H1 (cell line): ENCODE measurements around the gene FGF5. TPM values are rescaled to one million over a fixed set of nuclear protein-coding genes. Genes with fewer than 3 reads are reported as not detected.

Experiments used
- CTCF ChIA-PET: fragments of 300-600 bp; sonication (Branson Sonifier 250); formaldehyde crosslinking; loops from one replicate; lab custom pipeline; 2021; ENCODE audit not compliant: partially characterized antibody; lab: Charles Lee
- POLR2A ChIA-PET: fragments of 300-600 bp; sonication (Branson Sonifier 250); formaldehyde crosslinking; loops from one replicate; lab custom pipeline; 2021; ENCODE audit warnings: inconsistent platforms; ENCODE audit not compliant: partially characterized antibody; lab: Charles Lee
- DNase-seq, 2 experiments: peaks; one replicate each; pipeline versions ENCODE4 v3.0.0 to v3.0.0-alpha.2; 2010 to 2022; ENCODE audit warnings: low spot score in 2 of 2, low read depth in 1 of 2, mixed read lengths in 1 of 2
- FAIRE-seq: peaks from 2 replicates; lab custom pipeline; 2011; peaks lifted over from hg19 to GRCh38; lab: Jason Lieb, UNC
- H2AFZ ChIP-seq: 2 replicates; pipeline ENCODE4 v1.8.1; 2012; ENCODE audit warnings: low read length, inconsistent platforms
- H2AK5ac ChIP-seq: 2 replicates; pipeline ENCODE4 v1.6.1; 2013; ENCODE audit warnings: low read depth, low read length
- H2BK120ac ChIP-seq: replicated peaks from 2 replicates; pipeline ENCODE3; 2013; ENCODE audit warnings: low read depth, low read length, inconsistent platforms
- H2BK12ac ChIP-seq: 2 replicates; pipeline ENCODE4 v1.6.1; 2013; ENCODE audit warnings: low read depth, low read length
- H2BK15ac ChIP-seq: 2 replicates; pipeline ENCODE4 v1.6.1; 2013; ENCODE audit warnings: low read length
- H2BK20ac ChIP-seq: 2 replicates; pipeline ENCODE4 v1.6.1; 2013; ENCODE audit warnings: low read length
- H2BK5ac ChIP-seq: 2 replicates; pipeline ENCODE4 v1.6.1; 2013; ENCODE audit warnings: low read depth, low read length
- H3K14ac ChIP-seq: 2 replicates; pipeline ENCODE4 v1.6.1; 2013; ENCODE audit warnings: inconsistent platforms; ENCODE audit not compliant: insufficient read length
- H3K18ac ChIP-seq: 2 replicates; pipeline ENCODE4 v1.6.1; 2013; ENCODE audit warnings: low read length; ENCODE audit errors: extremely low read depth
- H3K23ac ChIP-seq: 2 replicates; pipeline ENCODE4 v1.6.1; 2013; ENCODE audit warnings: inconsistent platforms; ENCODE audit not compliant: insufficient read length
- H3K23me2 ChIP-seq: 2 replicates; pipeline ENCODE4 v1.6.1; 2013; ENCODE audit warnings: low read depth, low read length
- H3K27ac ChIP-seq: 2 replicates; pipeline ENCODE4 v1.6.1; 2011; ENCODE audit warnings: low read depth, low read length, inconsistent platforms
- H3K27me3 ChIP-seq, 4 experiments: replicated peaks in 1 of 4; 1 replicate in 1 of 4; 2 replicates in 3 of 4; pipeline versions ENCODE4 v1.6.1 to v1.8.1; 2011 to 2013; ENCODE audit warnings: low read length in 3 of 4, mild to moderate bottlenecking in 3 of 4, inconsistent platforms in 2 of 4, mixed read lengths in 2 of 4, moderate library complexity in 1 of 4; ENCODE audit not compliant: control insufficient read depth in 3 of 4, insufficient read depth in 3 of 4; ENCODE audit errors: extremely low read depth in 1 of 4
- H3K36me3 ChIP-seq, 4 experiments: 2 replicates each; pipeline versions ENCODE4 v1.6.1 to v1.8.1; 2011 to 2013; ENCODE audit warnings: mild to moderate bottlenecking in 4 of 4, low read length in 3 of 4, moderate library complexity in 2 of 4, control low read depth in 1 of 4, inconsistent platforms in 1 of 4; ENCODE audit not compliant: insufficient read depth in 4 of 4, control insufficient read depth in 2 of 4
- H3K4ac ChIP-seq: replicated peaks from 2 replicates; pipeline ENCODE3; 2013; ENCODE audit warnings: low read length, low read depth, mixed read lengths, inconsistent platforms; ENCODE audit not compliant: insufficient read length
- H3K4me1 ChIP-seq, 4 experiments: replicated peaks in 1 of 4; 1 replicate in 1 of 4; 2 replicates in 3 of 4; pipeline versions ENCODE4 v1.6.1 to v1.8.1; 2011 to 2013; ENCODE audit warnings: low read length in 3 of 4, inconsistent platforms in 2 of 4, mixed read lengths in 1 of 4; ENCODE audit not compliant: insufficient read depth in 4 of 4, control insufficient read depth in 3 of 4
- H3K4me2 ChIP-seq, 2 experiments: 2 replicates each; pipeline versions ENCODE4 v1.6.1 to v1.8.1; 2011 to 2013; ENCODE audit warnings: low read depth in 2 of 2, low read length in 2 of 2, control low read depth in 1 of 2, inconsistent platforms in 1 of 2, mild to moderate bottlenecking in 1 of 2; ENCODE audit not compliant: insufficient read depth in 1 of 2
- H3K4me3 ChIP-seq, 4 experiments: fragments of 200-600, 300-600 bp in 1 of 4; sonication (generic), shearing (Covaris generic), sonication (Bioruptor Twin) in 1 of 4; 2 replicates each; pipeline versions ENCODE4 v1.5.1 to v1.8.1; 2011 to 2016; ENCODE audit warnings: low read length in 4 of 4, low read depth in 3 of 4, control low read depth in 2 of 4, inconsistent platforms in 2 of 4, mild to moderate bottlenecking in 2 of 4, mixed read lengths in 1 of 4, moderate library complexity in 1 of 4; ENCODE audit not compliant: insufficient read depth in 2 of 4; ENCODE audit errors: extremely low read depth in 1 of 4
- H3K56ac ChIP-seq: replicated peaks from 2 replicates; pipeline ENCODE3; 2013; ENCODE audit warnings: low read depth, mild to moderate bottlenecking, mixed read lengths, low read length, inconsistent platforms; ENCODE audit not compliant: insufficient read length
- H3K79me1 ChIP-seq: 2 replicates; pipeline ENCODE4 v1.6.1; 2013; ENCODE audit warnings: low read depth, low read length, control low read depth
- H3K79me2 ChIP-seq, 2 experiments: 2 replicates each; pipeline versions ENCODE4 v1.6.1 to v1.8.1; 2012 to 2013; ENCODE audit warnings: low read length in 2 of 2, mild to moderate bottlenecking in 2 of 2, inconsistent platforms in 1 of 2; ENCODE audit not compliant: insufficient read depth in 2 of 2, control insufficient read depth in 1 of 2
- H3K9ac ChIP-seq, 4 experiments: replicated peaks in 1 of 4; 1 replicate in 1 of 4; 2 replicates in 3 of 4; pipeline versions ENCODE4 v1.6.1 to v1.8.1; 2011 to 2013; ENCODE audit warnings: low read depth in 3 of 4, low read length in 3 of 4, control low read depth in 2 of 4, mild to moderate bottlenecking in 2 of 4, moderate library complexity in 2 of 4, inconsistent platforms in 1 of 4; ENCODE audit errors: extremely low read depth in 1 of 4
- H3K9me3 ChIP-seq, 2 experiments: 2 replicates each; pipeline versions ENCODE4 v1.6.1 to v1.8.1; 2012 to 2013; ENCODE audit warnings: mild to moderate bottlenecking in 2 of 2, moderate library complexity in 2 of 2, control low read depth in 1 of 2, inconsistent platforms in 1 of 2, low read depth in 1 of 2, low read length in 1 of 2, mixed read lengths in 1 of 2; ENCODE audit not compliant: insufficient read depth in 2 of 2
- H4K20me1 ChIP-seq, 2 experiments: replicated peaks in 1 of 2; 2 replicates each; pipeline versions ENCODE3 to v1.8.1; 2011 to 2013; ENCODE audit warnings: inconsistent platforms in 2 of 2, low read length in 2 of 2, mild to moderate bottlenecking in 1 of 2; ENCODE audit not compliant: insufficient read depth in 2 of 2, control insufficient read depth in 1 of 2
- H4K5ac ChIP-seq: 2 replicates; pipeline ENCODE4 v1.6.1; 2013; ENCODE audit warnings: low read length, low read depth, mixed read lengths, inconsistent platforms; ENCODE audit not compliant: insufficient read length
- H4K8ac ChIP-seq: 2 replicates; pipeline ENCODE4 v1.8.0; 2013; ENCODE audit warnings: mild to moderate bottlenecking, moderate library complexity, low read length, inconsistent platforms; ENCODE audit not compliant: insufficient read depth; ENCODE audit errors: extremely low read depth
- H4K91ac ChIP-seq: replicated peaks from 2 replicates; pipeline ENCODE3; 2013; ENCODE audit warnings: low read length, mixed read lengths, inconsistent platforms; ENCODE audit not compliant: insufficient read length
- ASH2L ChIP-seq: fragments of 200-600, 300-600 bp; sonication (generic); IDR thresholded peaks from one replicate; pipeline ENCODE4 v1.7.1; 2017; ENCODE audit warnings: low read length
- BACH1 ChIP-seq: IDR thresholded peaks from 2 replicates; pipeline ENCODE4 v1.6.1; 2012; ENCODE audit warnings: low read length, improper control_type of control experiment
- CREB1 ChIP-seq: IDR thresholded peaks from 2 replicates; pipeline ENCODE4 v1.6.1; 2012; ENCODE audit warnings: inconsistent platforms
- FOSL1 ChIP-seq: IDR thresholded peaks from 2 replicates; pipeline ENCODE4 v1.6.1; 2011; ENCODE audit warnings: mild to moderate bottlenecking, low read depth, low read length, moderate library complexity; ENCODE audit not compliant: insufficient read depth
- GABPA ChIP-seq: IDR thresholded peaks from 2 replicates; pipeline ENCODE4 v1.6.1; 2011; ENCODE audit warnings: mild to moderate bottlenecking, low read length, moderate library complexity, borderline replicate concordance; ENCODE audit not compliant: insufficient read depth
- HDAC6 ChIP-seq: IDR thresholded peaks from one replicate; pipeline ENCODE4 v1.7.1; 2012; ENCODE audit warnings: low read depth, mild to moderate bottlenecking, inconsistent platforms, low read length, moderate library complexity
- KDM4A ChIP-seq: IDR thresholded peaks from one replicate; pipeline ENCODE4 v1.7.1; 2012; ENCODE audit warnings: low read depth, mild to moderate bottlenecking, moderate library complexity, low read length, inconsistent platforms; ENCODE audit not compliant: severe bottlenecking
- KDM5A ChIP-seq: fragments of 200-600 bp; IDR thresholded peaks from 2 replicates; pipeline ENCODE4 v1.7.1; 2012; ENCODE audit warnings: mild to moderate bottlenecking, low read length, inconsistent platforms, mixed read lengths
- NRF1 ChIP-seq: IDR thresholded peaks from 2 replicates; pipeline ENCODE4 v1.6.1; 2011; ENCODE audit warnings: mild to moderate bottlenecking, low read depth, low read length, improper control_type of control experiment
- SIRT6 ChIP-seq: IDR thresholded peaks from one replicate; pipeline ENCODE4 v1.7.1; 2012; ENCODE audit warnings: low read length, inconsistent platforms
- TBP ChIP-seq: IDR thresholded peaks from 2 replicates; pipeline ENCODE4 v1.6.1; 2011; ENCODE audit warnings: low read depth, low read length, improper control_type of control experiment
- TEAD4 ChIP-seq: IDR thresholded peaks from 2 replicates; pipeline ENCODE4 v1.6.1; 2012; ENCODE audit warnings: low read depth, low read length, inconsistent platforms, mixed read lengths
- ZNF274 ChIP-seq: IDR thresholded peaks from 2 replicates; pipeline ENCODE4 v1.7.0; 2012; ENCODE audit warnings: low read length, borderline replicate concordance; ENCODE audit errors: extremely low read depth
- WGBS, 2 experiments: shearing (Covaris generic) in 1 of 2; methylation state at CpG; one replicate each; pipeline versions ENCODE4 v1.1.6 to v1.1.7; 2013 to 2015; ENCODE audit warnings: low lambda C conversion rate in 2 of 2, mixed read lengths in 2 of 2, inconsistent platforms in 1 of 2, low coverage in 1 of 2, missing lambda C conversion rate in 1 of 2; ENCODE audit not compliant: insufficient replicate concordance in 2 of 2, insufficient coverage in 1 of 2, insufficient read length in 1 of 2; ENCODE audit errors: extremely low coverage in 1 of 2, missing lambda C conversion rate in 1 of 2; 5-methylcytosine and 5-hydroxymethylcytosine counted together
- polyA plus RNA-seq, 7 experiments: library from polyadenylated mRNA; depleted of rRNA in 3 of 7; stranded (reverse) in 5 of 7; unstranded in 2 of 7; fragments of >200 nt in 5 of 7; fragments of 200-250 nt in 2 of 7; gene quantifications; 1 replicate in 5 of 7; 2 replicates in 1 of 7; 4 replicates in 1 of 7; pipeline versions ENCODE4 v1.2.1 to v1.2.3, GENCODE V29; 2011 to 2013; ENCODE audit warnings: missing spikeins in 2 of 7, mixed read lengths in 2 of 7
- total RNA-seq: library from RNA; stranded (reverse); fragmentation: NEBNext Ultra II Directional; extraction: Animal tissue kit (Norgen Biotek cat#: 25700); gene quantifications from 2 replicates; pipeline ENCODE4 v1.2.1, GENCODE V29; 2021
- TF ChIP-seq, protein P1 (sequence below): IDR thresholded peaks from 2 replicates; pipeline ENCODE4 v1.6.1; 2011; ENCODE audit warnings: low read depth, mild to moderate bottlenecking, low read length; ENCODE audit not compliant: insufficient read depth
- TF ChIP-seq, protein P2 (sequence below): IDR thresholded peaks from 2 replicates; pipeline ENCODE4 v1.6.1; 2012; ENCODE audit warnings: inconsistent platforms

FGF5 gene
- total and polyA plus RNA-seq, 2 of the 8 experiments (the other 6 are each of a cell fraction or from before 2014, with no cell fraction given) = not detected

DNA sequence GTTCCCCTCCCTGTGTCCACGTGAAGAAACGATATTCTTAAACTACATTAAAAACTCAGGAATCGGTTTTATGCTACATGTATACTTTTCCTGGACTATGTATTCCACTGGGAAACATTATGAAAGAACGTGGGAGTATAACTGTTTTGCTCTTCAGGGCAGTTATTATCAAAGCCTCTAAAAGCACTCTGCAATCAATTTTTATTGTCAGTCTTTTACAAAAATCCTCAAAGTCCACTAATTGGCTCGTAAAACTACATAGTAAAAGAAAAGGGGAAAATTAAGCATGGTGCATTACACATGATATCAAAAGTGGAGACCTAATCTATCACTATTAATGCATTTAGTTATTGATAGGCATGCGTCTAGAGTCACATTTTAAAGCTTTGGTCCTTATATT is 57.7 kb downstream of the FGF5 start:
- Histone ChIP-seq H3K4me3 (no peak overlapping the region), H3K56ac (no peak overlapping the region), H2BK20ac (no peak overlapping the region), H2BK15ac (no peak overlapping the region), H2AK5ac (no peak overlapping the region), H3K4me2 (no peak overlapping the region), H3K9me3 (no peaks in the 10 kb centered on the region), H2BK120ac (no peak overlapping the region), H3K9ac (no peak overlapping the region), H3K36me3 (no peaks in the 10 kb centered on the region), H4K20me1 (no peaks in the 10 kb centered on the region), H2BK5ac (no peak overlapping the region), H2AFZ (no peak overlapping the region), H4K91ac (no peak overlapping the region), H3K4me1 (no peaks in the 10 kb centered on the region), H4K5ac (no peak overlapping the region), H3K23ac (no peak overlapping the region), H3K79me2 (no peaks in the 10 kb centered on the region), H4K8ac (no peak overlapping the region), H3K23me2 (no peaks in the 10 kb centered on the region), H3K27ac (no peak overlapping the region), H2BK12ac (no peak overlapping the region), H3K27me3 (no peaks in the 10 kb centered on the region), H3K14ac (no peak overlapping the region), H3K18ac (no peak overlapping the region), H3K4ac (no peak overlapping the region), H3K79me1 (no peaks in the 10 kb centered on the region)
- DNase-seq = no peak
- 90% methylated on average over 6 of the region's 6 CpGs; no CpG with 5 or more reads in 1 of the 2 experiments for WGBS, 2 experiments
- CTCF ChIA-PET = no interaction called here
- POLR2A ChIA-PET = no interaction called here
- no peak for FAIRE-seq
- TF ChIP-seq CREB1 (no peak), HDAC6 (no peak), FOSL1 (no peak), KDM5A (no peak), BACH1 (no peak), KDM4A (no peak), TEAD4 (no peak), ZNF274 (no peak), TBP (no peak), GABPA (no peak), SIRT6 (no peak), ASH2L (no peak), NRF1 (no peak)
- TF ChIP-seq, protein P1, sequence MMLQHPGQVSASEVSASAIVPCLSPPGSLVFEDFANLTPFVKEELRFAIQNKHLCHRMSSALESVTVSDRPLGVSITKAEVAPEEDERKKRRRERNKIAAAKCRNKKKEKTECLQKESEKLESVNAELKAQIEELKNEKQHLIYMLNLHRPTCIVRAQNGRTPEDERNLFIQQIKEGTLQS = no peak
- TF ChIP-seq, protein P2, sequence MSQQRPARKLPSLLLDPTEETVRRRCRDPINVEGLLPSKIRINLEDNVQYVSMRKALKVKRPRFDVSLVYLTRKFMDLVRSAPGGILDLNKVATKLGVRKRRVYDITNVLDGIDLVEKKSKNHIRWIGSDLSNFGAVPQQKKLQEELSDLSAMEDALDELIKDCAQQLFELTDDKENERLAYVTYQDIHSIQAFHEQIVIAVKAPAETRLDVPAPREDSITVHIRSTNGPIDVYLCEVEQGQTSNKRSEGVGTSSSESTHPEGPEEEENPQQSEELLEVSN = no peak
